ENCODE results near the gene RPRD2. TPM values are rescaled to one million over a fixed set of nuclear protein-coding genes. Genes with fewer than 3 reads are reported as not detected.
"Not testable (repeated sequence)": the region's sequence is repeated elsewhere in the genome, so short reads cannot be mapped to it uniquely, and the experiment has no call there.

Gene RPRD2
- total RNA-seq, 1 donor from 2014 or later, result 15.0 TPM

DNA sequence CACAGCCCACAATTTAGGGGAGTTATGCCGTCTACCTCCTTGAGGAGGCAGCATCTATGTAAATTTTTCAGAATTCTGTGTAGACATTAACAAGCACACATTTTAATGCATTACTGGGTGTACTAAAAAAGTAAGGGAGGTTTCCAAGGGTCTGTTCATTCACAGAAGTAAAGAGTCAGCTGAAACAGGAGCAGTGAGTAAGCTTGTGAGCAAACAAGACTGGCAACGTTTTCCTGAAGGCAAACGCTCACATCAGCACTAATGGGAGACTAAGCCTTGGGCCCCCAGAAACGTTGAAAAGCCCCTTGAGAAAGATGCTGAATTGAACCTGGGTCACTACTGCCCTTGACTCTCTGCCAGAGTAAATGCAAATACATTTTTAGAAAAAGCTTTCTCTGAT lies 25.7 kb downstream of the RPRD2 start:
- no peak for DNase-seq

DNA sequence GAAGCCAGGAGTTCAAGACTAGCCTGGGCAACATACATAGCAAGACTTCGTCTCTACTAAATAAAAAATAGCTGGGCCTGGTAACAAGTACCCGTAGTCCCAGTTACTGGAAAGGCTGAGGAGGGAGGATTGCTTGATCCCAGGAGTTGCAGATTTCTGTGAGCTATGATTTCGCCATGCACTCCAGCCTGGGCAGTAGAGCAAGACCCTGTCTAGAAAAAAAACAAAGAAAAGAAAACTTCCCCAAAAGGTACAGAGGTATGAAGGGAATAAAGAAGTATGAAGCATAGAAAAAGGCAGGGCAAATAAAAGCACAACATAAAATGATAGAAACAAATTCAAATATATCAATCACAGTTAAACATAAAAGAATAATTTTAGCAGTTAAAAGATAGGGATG lies 28.7 kb downstream of the RPRD2 start:
- no peak for DNase-seq

DNA sequence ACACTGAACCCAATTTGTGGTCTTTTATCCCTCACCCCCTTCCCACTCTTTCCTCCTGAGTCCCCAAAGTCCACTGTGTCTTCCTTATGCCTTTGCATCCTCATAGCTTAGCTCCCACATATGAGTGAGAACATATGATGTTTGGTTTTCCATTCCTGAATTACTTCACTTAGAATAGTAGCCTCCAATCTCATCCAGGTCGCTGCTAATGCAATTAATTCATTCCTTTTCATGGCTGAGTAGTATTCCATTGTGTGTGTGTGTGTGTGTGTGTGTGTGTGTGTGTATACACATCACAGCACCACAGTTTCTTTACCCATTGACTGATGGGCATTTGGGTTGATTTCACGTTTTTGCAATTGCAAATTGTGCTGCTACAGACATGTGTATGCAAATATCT lies 31.2 kb downstream of the RPRD2 start:
- not testable (repeated sequence) for DNase-seq

DNA sequence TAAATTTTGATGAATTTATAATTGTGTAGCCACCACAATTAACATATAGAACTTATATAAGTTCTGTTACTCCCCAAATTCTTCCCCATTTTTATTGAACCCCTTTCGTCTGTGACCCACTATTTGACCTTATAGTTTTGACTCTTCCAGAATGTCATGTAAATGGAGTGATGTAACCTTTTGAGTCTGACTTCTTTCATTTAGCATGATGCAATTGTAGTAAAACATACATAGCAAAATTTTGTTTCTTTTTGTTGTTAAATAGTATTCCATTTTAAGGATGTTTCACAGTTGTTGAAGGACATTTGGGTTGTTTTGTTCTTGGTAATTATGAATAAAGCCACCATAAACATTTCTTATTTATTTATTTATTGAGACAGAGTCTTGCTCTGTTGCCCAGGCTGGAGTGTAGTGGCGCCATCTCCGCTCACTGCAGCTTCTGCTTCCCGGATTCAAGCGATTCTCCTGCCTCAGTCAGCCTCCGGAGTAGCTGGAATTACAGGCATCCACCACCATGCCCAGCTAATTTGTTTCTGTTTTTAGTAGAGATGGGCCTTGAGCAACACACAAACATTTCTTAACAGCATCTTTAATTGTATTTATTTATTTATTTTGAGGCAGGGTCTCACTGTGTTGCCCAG lies 33.6 kb downstream of the RPRD2 start:
- DNase-seq, result no peak

DNA sequence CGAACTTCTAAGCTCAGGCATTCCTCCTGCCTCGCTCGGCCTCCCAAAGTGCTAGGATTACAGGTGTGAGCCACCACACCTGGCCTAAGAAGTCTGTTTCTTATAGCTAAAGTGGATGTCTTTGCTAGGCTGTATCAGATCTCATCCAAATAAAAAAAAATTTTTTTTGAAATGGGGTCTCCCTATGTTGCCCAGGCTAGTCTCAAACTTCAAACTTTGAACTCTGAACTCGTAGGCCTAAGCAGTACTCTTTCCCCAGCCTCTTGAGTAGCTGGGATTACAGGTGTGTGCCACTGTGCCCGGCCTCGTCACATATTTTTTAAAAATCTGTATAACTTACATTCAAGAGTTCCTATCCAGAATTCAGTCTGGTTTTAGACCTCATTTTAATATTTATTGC lies 40.5 kb downstream of the RPRD2 start:
- DNase-seq, result no peak

DNA sequence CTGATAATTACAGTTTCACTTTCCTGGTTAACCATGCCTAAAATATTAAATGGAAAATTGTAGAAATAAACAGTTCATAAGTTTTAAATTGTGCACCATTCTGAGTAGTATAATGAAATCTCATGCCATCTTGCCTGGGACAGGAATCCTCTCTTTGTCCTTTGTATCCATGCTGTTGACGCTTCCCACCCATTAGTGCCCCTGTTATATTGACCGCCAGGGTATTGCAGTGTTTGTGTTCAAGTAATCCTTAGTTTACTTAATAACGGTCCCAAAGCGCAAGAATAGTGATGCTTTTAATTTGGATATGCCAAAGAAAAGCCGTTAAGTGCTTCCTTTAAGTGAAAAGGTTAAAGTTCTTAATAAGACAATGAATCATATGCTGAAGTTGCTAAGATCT lies 41.7 kb downstream of the RPRD2 start:
- DNase-seq, result no peak

DNA sequence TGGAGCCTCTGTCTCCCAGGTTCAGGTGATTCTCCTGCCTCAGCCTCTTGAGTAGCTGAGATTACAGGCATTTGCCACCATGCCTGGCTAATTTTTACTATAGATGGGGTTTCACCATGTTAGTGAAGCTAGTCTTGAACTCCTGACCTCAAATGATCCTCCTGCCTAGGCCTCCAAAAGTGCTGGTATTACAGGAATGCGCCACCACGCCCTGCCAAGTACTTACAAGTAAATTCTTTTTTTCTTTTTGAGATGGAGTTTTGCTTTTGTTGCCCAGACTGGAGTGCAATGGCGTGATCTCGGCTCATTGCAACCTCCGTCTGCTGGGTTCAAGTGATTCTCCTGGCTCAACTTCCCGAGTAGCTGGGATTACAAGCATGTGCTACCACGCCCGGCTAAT lies 42.5 kb downstream of the RPRD2 start:
- DNase-seq, result no peak

DNA sequence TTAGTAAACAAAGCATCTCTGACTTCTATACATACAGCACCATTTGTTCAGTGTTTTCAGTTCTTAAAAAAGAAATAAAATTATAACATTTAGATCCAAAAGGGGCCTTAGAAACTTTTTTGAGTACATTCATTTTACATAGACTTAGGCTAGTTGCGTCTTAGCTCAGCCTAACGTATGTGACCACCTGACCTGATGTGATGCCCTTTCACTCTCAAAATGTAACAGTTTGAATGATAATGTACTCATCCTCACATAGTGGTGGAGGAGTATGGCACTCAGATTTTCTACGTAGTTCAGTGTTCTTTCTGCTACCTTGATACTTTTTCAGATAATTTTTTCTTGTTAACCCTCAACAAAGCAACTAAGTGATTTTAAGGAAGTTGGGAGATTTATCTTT lies 43.4 kb downstream of the RPRD2 start:
- DNase-seq, result no peak

DNA sequence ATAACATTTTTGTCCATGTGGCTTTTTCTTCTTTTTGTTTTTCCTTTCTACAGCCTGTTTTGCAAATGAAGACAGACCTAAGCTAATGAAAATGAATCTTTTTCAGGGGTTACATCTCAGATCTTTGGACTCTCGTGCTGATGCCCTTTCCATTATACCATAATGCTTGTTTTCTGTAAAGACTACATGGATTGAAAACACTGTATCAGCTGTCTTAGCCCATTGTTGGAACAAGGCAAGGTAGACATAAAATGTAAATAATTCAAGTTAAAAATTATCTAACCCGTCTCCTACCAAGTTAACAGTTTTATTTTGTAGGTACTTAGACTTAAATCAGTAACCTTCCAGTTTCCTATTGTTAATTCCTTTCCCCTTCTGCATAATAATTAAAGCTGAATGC lies 44.9 kb downstream of the RPRD2 start:
- DNase-seq, result no peak

DNA sequence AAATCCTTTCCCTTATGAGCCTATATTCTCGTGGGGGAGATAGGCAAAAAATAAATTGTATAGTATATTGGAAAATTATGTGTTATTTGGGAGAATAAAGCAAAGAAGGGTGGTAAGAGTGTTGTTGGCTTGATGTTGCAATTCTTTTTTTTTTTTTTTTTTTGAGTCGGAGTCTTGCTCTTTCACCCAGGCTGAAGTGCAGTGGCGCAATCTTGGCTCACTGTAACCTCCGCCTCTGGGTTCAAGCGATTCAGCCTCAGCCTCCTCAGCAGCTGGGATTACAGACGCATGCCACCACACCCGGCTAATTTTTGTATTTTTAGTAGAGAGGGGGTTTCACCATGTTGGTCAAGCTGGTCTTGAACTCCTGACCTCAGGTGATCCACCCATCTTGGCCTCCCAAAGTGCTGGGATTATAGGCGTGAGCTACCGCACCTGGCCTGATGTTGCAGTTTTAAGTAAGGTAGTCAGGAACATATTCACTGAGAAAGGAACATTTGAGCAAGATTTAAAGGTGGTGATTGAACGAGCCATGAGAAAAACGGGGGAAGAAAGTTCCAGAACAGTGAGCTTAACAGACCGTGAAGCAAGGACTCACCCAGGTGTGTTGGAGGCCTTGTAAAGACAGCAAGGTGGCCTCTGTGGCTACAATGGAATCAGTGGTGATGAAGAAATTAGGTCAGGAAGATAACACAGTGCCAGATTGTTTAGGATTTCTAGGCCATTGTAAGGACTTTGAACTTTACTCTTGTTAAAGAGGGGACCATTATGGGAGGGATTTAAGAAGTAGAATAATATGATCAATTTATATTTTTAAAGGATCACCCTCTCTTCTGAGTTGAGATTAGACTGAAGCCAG lies 45.8 kb downstream of the RPRD2 start:
- no peak for DNase-seq

DNA sequence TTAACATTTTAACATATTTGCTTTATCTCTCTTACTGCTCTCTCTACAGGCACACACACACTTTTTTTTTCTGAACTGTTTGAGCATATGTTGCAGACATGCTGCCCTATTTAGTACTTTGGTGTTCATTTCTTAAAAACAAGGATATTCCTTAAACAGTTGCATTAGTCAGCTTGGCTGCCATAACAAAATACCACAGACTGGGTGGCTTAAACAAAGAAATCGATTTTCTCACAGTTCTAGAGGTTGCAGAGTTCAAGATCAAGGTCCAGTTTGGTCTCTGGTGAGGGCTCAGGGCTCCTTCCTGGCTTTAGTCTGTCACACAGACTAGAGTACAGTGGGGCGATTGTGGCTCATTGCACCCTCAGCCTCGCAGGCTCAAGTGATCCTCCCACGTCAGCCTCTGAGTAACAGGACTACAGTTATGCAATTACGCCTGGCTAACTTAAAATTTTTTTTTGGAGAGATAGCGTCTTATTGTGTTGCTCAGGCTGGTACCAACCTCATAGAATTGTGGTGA lies 46.7 kb downstream of the RPRD2 start:
- DNase-seq, result no peak

DNA sequence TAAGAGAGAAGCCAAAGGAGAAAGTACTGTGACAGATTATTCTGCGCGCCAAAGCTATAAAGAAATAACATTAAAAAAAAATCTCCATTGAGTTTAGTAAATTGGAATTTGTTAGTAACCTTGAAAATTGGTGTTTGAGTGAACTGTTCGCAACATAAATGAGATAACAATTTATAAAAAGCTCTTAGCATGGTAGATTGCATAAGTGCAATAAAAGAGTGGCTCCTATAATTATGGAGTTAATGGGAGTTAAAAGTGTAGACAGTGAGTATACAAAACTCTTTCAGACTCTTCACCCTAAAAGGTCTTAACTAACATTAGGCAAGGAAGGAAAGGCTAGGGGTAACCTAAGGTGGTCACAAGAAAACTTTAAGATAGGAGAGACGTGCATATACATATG lies 50.6 kb downstream of the RPRD2 start:
- no peak for DNase-seq

DNA sequence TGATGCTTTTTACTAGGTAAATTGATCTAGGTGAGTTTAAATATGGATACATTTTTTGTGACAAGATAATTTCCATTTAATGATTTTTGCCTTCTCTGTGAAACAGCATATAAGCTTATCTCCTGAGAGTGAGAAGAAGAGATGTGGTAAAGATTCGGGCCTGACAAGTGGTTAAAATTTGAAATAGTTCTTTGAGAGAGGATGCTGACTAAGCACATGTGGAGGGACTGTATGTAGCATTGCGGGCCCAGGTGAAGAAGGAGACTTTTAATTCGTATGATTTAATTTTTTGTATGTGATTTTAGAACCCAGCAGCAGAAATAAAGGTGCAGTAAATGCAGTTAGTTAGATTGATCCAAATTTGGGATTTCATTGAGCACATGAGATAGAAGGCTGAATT lies 51.9 kb downstream of the RPRD2 start:
- DNase-seq, result no peak

DNA sequence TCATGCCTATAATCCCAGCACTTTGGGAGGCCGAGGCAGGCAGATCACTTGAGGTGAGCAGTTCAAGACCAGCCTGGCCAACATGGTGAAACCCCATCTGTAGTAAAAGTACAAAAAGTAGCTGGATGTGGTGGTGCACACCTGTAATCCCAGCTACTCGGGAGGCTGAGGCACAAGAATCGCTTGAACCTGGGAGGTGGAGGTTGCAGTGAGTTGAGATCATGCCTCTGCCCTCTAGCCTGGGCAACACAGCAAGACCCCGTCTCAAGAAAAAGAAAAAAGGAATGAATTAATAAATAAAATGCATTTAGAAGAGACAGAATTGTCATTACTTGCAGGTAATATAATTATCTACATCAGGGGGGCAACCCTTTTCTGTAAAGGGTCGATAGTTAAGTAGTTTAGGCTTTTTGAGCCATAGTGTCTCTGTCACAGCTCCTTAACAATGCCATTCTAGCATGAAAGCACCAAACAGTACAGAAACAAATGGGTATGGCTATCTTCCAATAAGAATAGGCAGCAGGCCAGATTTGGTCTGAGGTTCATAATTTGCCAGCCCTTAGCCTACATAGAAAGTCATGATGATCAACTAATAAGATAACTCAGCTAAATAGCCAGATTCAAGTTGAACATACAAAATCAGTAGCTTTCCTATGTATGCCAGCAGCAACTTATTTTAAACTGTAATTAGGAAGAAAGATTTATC lies 56.8 kb downstream of the RPRD2 start:
- DNase-seq, result peak; percentile 44

DNA sequence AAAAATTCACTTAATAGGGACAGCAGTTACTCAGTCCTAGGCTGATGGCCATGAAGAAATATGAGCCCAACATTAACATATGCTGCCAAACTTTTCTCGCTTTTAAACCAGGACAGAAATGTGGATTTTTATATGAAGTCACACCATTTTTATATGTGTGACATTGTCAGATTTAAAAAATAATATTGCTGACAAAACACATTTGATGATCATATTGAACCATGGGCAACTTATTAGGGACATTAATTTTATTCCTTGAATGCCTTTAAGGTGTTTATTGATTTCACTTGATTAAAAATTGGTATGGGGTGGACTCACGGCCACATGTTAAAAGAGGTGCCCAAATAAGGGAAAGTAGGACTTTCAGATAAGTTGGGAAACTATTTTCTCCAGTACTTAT lies 58.6 kb downstream of the RPRD2 start:
- no peak for DNase-seq

DNA sequence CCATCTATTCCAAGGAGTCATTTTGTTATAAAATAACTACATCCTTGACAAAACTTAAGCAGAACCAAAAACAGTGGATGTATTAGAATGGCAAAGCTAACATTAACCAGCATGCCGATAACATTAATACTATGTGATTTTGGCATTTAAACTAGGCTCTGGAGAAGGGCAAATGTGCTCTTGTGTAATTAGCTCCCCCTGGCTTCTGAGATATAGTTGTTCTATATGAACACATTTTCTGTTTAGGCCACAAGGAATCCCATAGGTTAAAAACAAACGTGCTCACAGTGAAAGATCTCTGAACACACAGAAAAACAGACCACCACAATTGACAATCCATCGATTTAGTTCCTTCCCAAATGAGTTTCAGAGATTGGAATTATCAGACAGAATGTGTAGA lies 65.9 kb downstream of the RPRD2 start:
- DNase-seq, result no peak

DNA sequence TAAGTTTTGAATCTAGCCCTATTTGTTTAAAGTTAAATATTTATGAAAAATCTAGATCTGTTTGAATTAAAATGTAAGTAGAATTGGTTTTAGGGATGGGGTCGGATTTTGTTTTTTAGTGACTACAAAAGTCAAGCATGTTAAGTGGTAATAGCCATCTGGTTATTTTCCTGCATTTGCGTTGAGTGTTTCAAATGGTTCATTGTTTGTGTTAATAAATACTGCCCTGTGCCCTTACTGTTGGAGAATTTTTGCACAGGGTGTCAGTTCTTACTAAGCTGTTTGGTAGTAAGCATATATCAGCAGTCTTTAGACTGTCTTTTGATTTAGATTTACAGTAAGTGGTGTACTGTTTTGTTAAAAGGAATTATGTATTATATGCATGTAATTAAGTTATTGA lies 77.2 kb downstream of the RPRD2 start:
- no peak for DNase-seq

DNA sequence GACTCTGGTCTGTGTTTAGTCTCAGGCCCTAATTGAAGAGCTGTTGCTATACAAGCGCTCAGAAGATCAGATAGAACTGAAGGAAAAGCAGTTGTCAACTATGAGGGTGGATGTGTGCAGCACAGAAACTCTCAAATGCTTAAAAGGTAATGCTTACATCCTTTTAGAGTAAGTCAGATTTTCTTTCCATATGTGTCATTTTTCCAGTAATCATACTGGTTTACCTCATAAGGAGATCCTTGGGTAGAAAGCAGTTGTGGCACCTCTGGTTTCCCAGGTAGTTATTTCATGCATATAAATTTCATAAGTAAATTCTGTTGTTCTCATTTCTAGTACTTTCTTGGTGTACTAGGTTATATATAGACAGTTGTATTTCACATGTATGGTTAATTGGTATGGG lies 80.3 kb downstream of the RPRD2 start:
- no peak for DNase-seq

DNA sequence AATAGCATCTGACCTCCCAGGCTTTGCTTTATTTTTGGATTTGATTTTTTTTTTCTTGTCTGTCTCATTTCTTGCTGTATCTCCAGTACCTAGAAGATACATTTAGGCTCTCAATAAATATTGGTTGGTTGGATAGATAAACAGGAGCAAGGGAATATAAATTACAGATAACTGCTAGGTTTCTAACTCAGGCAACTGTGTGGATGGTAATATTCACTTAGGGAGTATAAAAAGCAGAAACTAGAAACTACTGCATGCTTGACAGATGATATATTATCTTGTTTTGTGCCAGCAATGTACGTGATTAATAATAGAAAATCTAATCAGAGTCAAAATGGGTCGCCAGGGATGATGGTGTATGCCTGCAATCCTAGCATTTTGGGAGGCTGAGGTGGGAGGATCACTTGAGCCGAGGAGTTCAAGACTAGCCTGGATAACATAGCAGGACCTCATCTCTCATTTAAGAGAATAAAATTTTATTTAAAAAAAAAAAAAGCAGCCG lies 92.2 kb downstream of the RPRD2 start:
- no peak for DNase-seq

DNA sequence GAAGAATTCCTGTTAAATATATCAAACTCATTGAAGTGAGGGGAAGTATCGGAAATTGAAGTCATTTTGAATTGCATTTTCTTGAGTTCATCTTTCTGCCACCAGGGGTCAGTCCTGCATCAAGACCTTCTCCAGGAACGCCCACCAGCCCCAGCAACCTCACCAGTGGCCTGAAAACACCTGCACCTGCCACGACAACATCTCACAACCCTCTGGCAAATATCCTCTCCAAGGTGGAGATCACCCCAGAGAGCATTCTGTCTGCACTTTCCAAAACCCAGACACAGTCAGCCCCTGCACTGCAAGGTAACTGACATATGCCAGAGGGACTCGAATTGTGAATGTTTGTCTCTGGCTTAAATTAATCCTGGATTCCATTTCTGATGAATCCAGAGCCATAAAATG lies 100.5 kb downstream of the RPRD2 start:
- peak; percentile 81 for DNase-seq

DNA sequence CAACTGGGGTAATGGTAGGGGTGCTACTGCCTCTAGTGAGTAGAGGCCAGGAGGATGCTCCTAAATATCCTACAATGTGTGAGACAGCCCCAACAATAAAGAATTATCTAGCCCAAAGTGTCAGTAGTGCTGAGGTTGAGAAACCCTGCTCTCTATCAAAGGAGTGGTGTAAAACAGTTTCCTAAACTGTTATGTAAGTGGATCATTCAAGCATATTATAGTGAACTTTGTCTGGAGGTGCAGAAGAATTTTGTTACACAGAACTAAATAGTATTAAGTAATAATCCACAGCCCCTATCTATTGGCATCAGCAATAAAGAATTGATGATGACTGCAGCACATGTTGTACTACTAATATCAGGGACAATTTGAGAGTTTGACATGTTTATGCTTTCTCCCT lies 103.0 kb downstream of the RPRD2 start:
- no peak for DNase-seq

DNA sequence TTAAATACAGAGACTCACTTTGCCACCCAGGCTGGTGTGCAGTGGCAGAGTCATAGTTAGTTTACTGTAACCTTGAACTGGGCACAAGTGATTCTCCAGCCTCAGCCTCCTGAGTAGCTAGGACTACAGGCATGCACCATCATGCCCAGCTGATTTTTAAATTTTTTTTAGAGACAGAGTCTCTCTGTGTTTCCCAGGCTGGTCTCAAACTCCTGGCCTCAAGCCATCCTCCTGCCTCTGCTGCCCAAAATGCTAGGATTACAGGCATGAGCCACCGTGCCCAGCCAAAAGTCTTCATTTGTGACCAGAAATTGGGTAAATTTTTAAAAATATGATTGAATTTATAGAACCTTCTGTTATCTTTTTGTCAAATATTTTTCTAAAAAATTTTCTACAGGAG lies 105.3 kb downstream of the RPRD2 start:
- no peak for DNase-seq

DNA sequence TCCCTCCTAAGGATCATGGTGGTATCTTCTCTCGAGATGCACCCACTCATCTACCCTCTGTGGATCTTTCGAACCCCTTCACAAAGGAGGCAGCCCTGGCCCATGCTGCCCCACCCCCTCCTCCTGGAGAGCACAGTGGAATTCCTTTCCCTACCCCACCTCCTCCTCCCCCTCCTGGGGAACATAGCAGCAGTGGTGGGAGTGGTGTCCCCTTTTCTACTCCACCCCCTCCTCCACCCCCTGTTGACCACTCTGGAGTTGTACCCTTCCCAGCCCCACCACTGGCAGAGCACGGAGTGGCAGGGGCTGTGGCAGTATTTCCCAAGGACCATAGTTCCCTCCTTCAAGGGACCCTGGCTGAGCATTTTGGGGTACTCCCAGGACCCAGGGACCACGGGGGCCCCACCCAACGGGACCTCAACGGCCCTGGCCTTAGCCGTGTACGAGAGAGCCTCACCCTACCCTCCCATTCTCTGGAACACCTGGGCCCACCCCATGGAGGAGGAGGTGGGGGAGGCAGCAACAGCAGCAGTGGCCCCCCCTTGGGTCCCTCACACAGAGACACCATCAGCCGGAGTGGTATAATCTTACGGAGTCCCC lies 108.8 kb downstream of the RPRD2 start:
- no peak for DNase-seq

Measured in tongue (tissue), 2 donors.